ENCODE results near the gene NAGPA.

- TF ChIP-seq POLR2AphosphoS5 (IDR thresholded peaks at IDR 0.05; ENCODE audit: low read depth, low read length) (no peak), SIN3A (IDR thresholded peaks at IDR 0.05; ENCODE audit: borderline replicate concordance, insufficient read depth, low read length) (no peak)
Observed at GRCh38 chr16:5003828-5004227, 29.9 kb downstream of the NAGPA start.
